GM19025 (cell line): Measurements from ENCODE around the gene GSAP.
A peak's percentile ranks its signal among the peaks of the same experiment; 100 is the strongest.

ENCODE experiments used
- ATAC-seq: cut with Tn5 transposase; IDR thresholded peaks from one replicate; pipeline ENCODE4 v1.9.1; 2021; ENCODE audit warnings: mild to moderate bottlenecking, low read depth, moderate library complexity; ENCODE audit not compliant: unreplicated experiment

Gene GSAP

GRCh38 chr7:77409005-77409738, 7.0 kb downstream of the GSAP start:
- no peak for ATAC-seq

- ATAC-seq = no peak
Observed at GRCh38 chr7:77407906-77408305, 8.2 kb downstream of the GSAP start.

GRCh38 chr7:77406421-77406820, 9.7 kb downstream of the GSAP start:
- no peak for ATAC-seq

GRCh38 chr7:77404641-77405040, 11.5 kb downstream of the GSAP start:
- no peak for ATAC-seq

GRCh38 chr7:77403957-77404356, 12.2 kb downstream of the GSAP start:
- ATAC-seq = no peak

- ATAC-seq = no peak
Observed at GRCh38 chr7:77402818-77403217, 13.3 kb downstream of the GSAP start.

- ATAC-seq = no peak
Observed at GRCh38 chr7:77401002-77401401, 15.1 kb downstream of the GSAP start.

GRCh38 chr7:77399816-77400215, 16.3 kb downstream of the GSAP start:
- ATAC-seq = no peak

- ATAC-seq = no peak
Observed at GRCh38 chr7:77396894-77397547, 19.1 kb downstream of the GSAP start.

- no peak for ATAC-seq
Observed at GRCh38 chr7:77395626-77396025, 20.5 kb downstream of the GSAP start.

- ATAC-seq = no peak
Observed at GRCh38 chr7:77393954-77394353, 22.2 kb downstream of the GSAP start.

GRCh38 chr7:77393261-77393660, 22.9 kb downstream of the GSAP start:
- ATAC-seq = peak; percentile 89

GRCh38 chr7:77391230-77391629, 24.9 kb downstream of the GSAP start:
- ATAC-seq = peak; percentile 42

GRCh38 chr7:77388055-77388641, 28.0 kb downstream of the GSAP start:
- ATAC-seq = no peak

GRCh38 chr7:77386165-77386822, 29.9 kb downstream of the GSAP start:
- no peak for ATAC-seq

GRCh38 chr7:77383333-77383740, 32.8 kb downstream of the GSAP start:
- ATAC-seq = no peak

- ATAC-seq = no peak
Observed at GRCh38 chr7:77382532-77382931, 33.6 kb downstream of the GSAP start.

- ATAC-seq = no peak
Observed at GRCh38 chr7:77378584-77378983, 37.6 kb downstream of the GSAP start.

GRCh38 chr7:77370606-77371005, 45.5 kb downstream of the GSAP start:
- ATAC-seq = no peak

GRCh38 chr7:77368974-77369373, 47.2 kb downstream of the GSAP start:
- ATAC-seq = no peak

GRCh38 chr7:77367976-77368375, 48.2 kb downstream of the GSAP start:
- ATAC-seq = no peak
